CD4-positive, alpha-beta memory T cell (primary cell): ENCODE data around the gene STOML3. TPM values are rescaled to one million over a fixed set of nuclear protein-coding genes. Genes with fewer than 3 reads are reported as not detected.

Source experiments
- CTCF ChIA-PET: fragments of 350-600 bp; sonication (Branson Sonifier 250); formaldehyde crosslinking; loops from one replicate; lab custom pipeline; 2021; ENCODE audit warnings: inconsistent platforms; ENCODE audit not compliant: partially characterized antibody; lab: Charles Lee
- POLR2A ChIA-PET: fragments of 350-600 bp; sonication (Branson Sonifier 250); formaldehyde crosslinking; loops from one replicate; lab custom pipeline; 2021; ENCODE audit not compliant: partially characterized antibody; lab: Charles Lee
- DNase-seq, 5 donors: peaks; one replicate each; pipeline versions ENCODE4 v3.0.0 to v3.0.0-alpha.2; 2020 to 2022; ENCODE audit warnings: mixed read lengths in 1 of 5
- H3K27ac ChIP-seq: one replicate; pipeline ENCODE4 v1.7.0; 2013; ENCODE audit warnings: low read depth, low read length
- H3K27me3 ChIP-seq: 2 replicates; pipeline ENCODE4 v1.7.0; 2013; ENCODE audit warnings: mild to moderate bottlenecking, low read length, moderate library complexity; ENCODE audit not compliant: insufficient read depth
- H3K36me3 ChIP-seq: 2 replicates; pipeline ENCODE4 v1.7.0; 2013; ENCODE audit warnings: mild to moderate bottlenecking, low read length, moderate library complexity; ENCODE audit not compliant: insufficient read depth
- H3K4me1 ChIP-seq: 2 replicates; pipeline ENCODE4 v1.7.0; 2013; ENCODE audit warnings: mild to moderate bottlenecking, low read length, moderate library complexity; ENCODE audit not compliant: insufficient read depth
- H3K4me3 ChIP-seq, 2 donors: one replicate each; pipeline ENCODE4 v1.7.0; 2013; ENCODE audit warnings: low read length in 2 of 2, mild to moderate bottlenecking in 1 of 2
- H3K9me3 ChIP-seq, 2 donors: one replicate each; pipeline ENCODE4 v1.7.0; 2013; ENCODE audit warnings: low read length in 2 of 2, control low read depth in 1 of 2; ENCODE audit not compliant: control insufficient read depth in 1 of 2
- H3K27ac Mint-ChIP-seq, 7 donors: one replicate each; pipeline ENCODE4 v1.8.0; 2020 to 2021; ENCODE audit warnings: mixed read lengths in 7 of 7, mild to moderate bottlenecking in 6 of 7, inconsistent platforms in 3 of 7, moderate library complexity in 3 of 7
- H3K27me3 Mint-ChIP-seq, 2 donors: one replicate each; pipeline ENCODE4 v1.8.0; 2020 to 2021; ENCODE audit warnings: mixed read lengths in 2 of 2
- H3K36me3 Mint-ChIP-seq, 2 donors: one replicate each; pipeline ENCODE4 v1.8.0; 2020 to 2021; ENCODE audit warnings: mixed read lengths in 2 of 2, inconsistent platforms in 1 of 2, mild to moderate bottlenecking in 1 of 2
- H3K4me1 Mint-ChIP-seq, 4 donors: one replicate each; pipeline ENCODE4 v1.8.0; 2020 to 2021; ENCODE audit warnings: mixed read lengths in 4 of 4, mild to moderate bottlenecking in 1 of 4
- H3K4me3 Mint-ChIP-seq, 8 donors: one replicate each; pipeline ENCODE4 v1.8.0; 2020 to 2021; ENCODE audit warnings: mixed read lengths in 8 of 8, mild to moderate bottlenecking in 7 of 8, moderate library complexity in 6 of 8, inconsistent platforms in 3 of 8
- H3K9me3 Mint-ChIP-seq, 8 donors: one replicate each; pipeline ENCODE4 v1.8.0; 2020 to 2021; ENCODE audit warnings: mixed read lengths in 8 of 8, mild to moderate bottlenecking in 5 of 8, inconsistent platforms in 3 of 8, moderate library complexity in 1 of 8
- intact Hi-C: fragments of 100-400 bp; cut with micrococcal nuclease; formaldehyde crosslinking; loops from one replicate; pipeline ENCODE4 v1.15.1; 2023
- polyA plus RNA-seq, 2 donors: library from polyadenylated mRNA; unstranded; fragments of 300-500 nt; fragmentation: Illumina TruSeq; gene quantifications; one replicate each; pipeline ENCODE4 v1.2.3, GENCODE V29; 2021
- total RNA-seq, 2 experiments: library from RNA; stranded (reverse); gene quantifications; one replicate each; pipeline ENCODE4 v1.2.3, GENCODE V29; 2021

STOML3 gene
- total and polyA plus RNA-seq, 4 experiments from 2014 or later = not detected

- no peaks in the 10 kb centered on the region for H3K27me3 ChIP-seq
- H3K36me3 Mint-ChIP-seq = no peaks in the 10 kb centered on the region
- H3K27ac ChIP-seq = no peak overlapping the region
- H3K36me3 ChIP-seq = no peaks in the 10 kb centered on the region
- DNase-seq = no peak
- H3K4me3 ChIP-seq = no peak overlapping the region
- POLR2A ChIA-PET = no interaction called here
- intact Hi-C loops = no loop called here
- H3K27ac Mint-ChIP-seq = no peak overlapping the region
- CTCF ChIA-PET = no interaction called here
- no peaks in the 10 kb centered on the region for H3K4me1 ChIP-seq
- H3K9me3 ChIP-seq = no peaks in the 10 kb centered on the region
- no peak overlapping the region for H3K4me3 Mint-ChIP-seq
- H3K4me1 Mint-ChIP-seq = no peaks in the 10 kb centered on the region
- H3K9me3 Mint-ChIP-seq = no peaks in the 10 kb centered on the region
- no peaks in the 10 kb centered on the region for H3K27me3 Mint-ChIP-seq
These were observed 8.1 kb upstream of the STOML3 start for GRCh38 chr13:38998739-38999138.

- H3K4me3 Mint-ChIP-seq = no peak overlapping the region
- H3K9me3 Mint-ChIP-seq = no peaks in the 10 kb centered on the region
- H3K27me3 ChIP-seq = no peaks in the 10 kb centered on the region
- CTCF ChIA-PET = no interaction called here
- no peak overlapping the region for H3K4me3 ChIP-seq
- no peaks in the 10 kb centered on the region for H3K9me3 ChIP-seq
- H3K27me3 Mint-ChIP-seq = peaks cover 0 to 4% of the 10 kb centered on the region in 2 donors
- H3K27ac ChIP-seq = no peak overlapping the region
- H3K4me1 ChIP-seq = no peaks in the 10 kb centered on the region
- no peaks in the 10 kb centered on the region for H3K36me3 ChIP-seq
- H3K4me1 Mint-ChIP-seq = no peaks in the 10 kb centered on the region
- intact Hi-C loops = no loop called here
- DNase-seq = no peak
- H3K36me3 Mint-ChIP-seq = no peaks in the 10 kb centered on the region
- no peak overlapping the region for H3K27ac Mint-ChIP-seq
- POLR2A ChIA-PET = no interaction called here
These were observed 2.8 kb upstream of the STOML3 start for GRCh38 chr13:38993381-38993780.

- Histone ChIP-seq H3K36me3 (no peaks in the 10 kb centered on the region), H3K4me1 (no peaks in the 10 kb centered on the region), H3K27me3 (no peaks in the 10 kb centered on the region), H3K9me3 (no peaks in the 10 kb centered on the region), H3K4me3 (no peak overlapping the region), H3K27ac (no peak overlapping the region)
- Mint-ChIP-seq H3K4me3 (no peak overlapping the region), H3K27me3 (peaks cover 3% of the 10 kb centered on the region in 2 donors), H3K27ac (no peak overlapping the region), H3K9me3 (peaks cover 4 to 27% (median 13%) of the 10 kb centered on the region in 8 donors), H3K4me1 (no peaks in the 10 kb centered on the region), H3K36me3 (no peaks in the 10 kb centered on the region)
- intact Hi-C loops = no loop called here
- CTCF ChIA-PET = interaction anchor here (0.6 kb wide), 1 partner anchor 10 kb away, joined by 4 read pairs; no protein-coding TSS in a partner anchor
- DNase-seq = no peak
- POLR2A ChIA-PET = no interaction called here
These were observed 9.5 kb downstream of the STOML3 start for GRCh38 chr13:38981096-38981495.

- intact Hi-C loops = no loop called here
- Histone ChIP-seq H3K36me3 (no peaks in the 10 kb centered on the region), H3K27ac (no peak overlapping the region), H3K9me3 (no peaks in the 10 kb centered on the region), H3K4me1 (no peaks in the 10 kb centered on the region), H3K27me3 (no peaks in the 10 kb centered on the region), H3K4me3 (no peak overlapping the region)
- Mint-ChIP-seq H3K4me1 (no peaks in the 10 kb centered on the region), H3K36me3 (no peaks in the 10 kb centered on the region), H3K27ac (no peak overlapping the region), H3K27me3 (peaks cover 3% of the 10 kb centered on the region in 2 donors), H3K9me3 (peaks cover 4 to 27% (median 13%) of the 10 kb centered on the region in 8 donors), H3K4me3 (no peak overlapping the region)
- CTCF ChIA-PET = no interaction called here
- POLR2A ChIA-PET = no interaction called here
- no peak for DNase-seq
These were observed 9.9 kb downstream of the STOML3 start for GRCh38 chr13:38980750-38981078.

- intact Hi-C loops = no loop called here
- Histone ChIP-seq H3K27ac (no peak overlapping the region), H3K36me3 (no peaks in the 10 kb centered on the region), H3K27me3 (no peaks in the 10 kb centered on the region), H3K9me3 (no peaks in the 10 kb centered on the region), H3K4me1 (no peaks in the 10 kb centered on the region), H3K4me3 (no peak overlapping the region)
- ChIA-PET POLR2A (no interaction called here), CTCF (no interaction called here)
- DNase-seq = no peak
- H3K4me3 Mint-ChIP-seq = no peak overlapping the region
- peaks cover 4 to 27% (median 13%) of the 10 kb centered on the region in 8 donors for H3K9me3 Mint-ChIP-seq
- no peaks in the 10 kb centered on the region for H3K36me3 Mint-ChIP-seq
- no peaks in the 10 kb centered on the region for H3K4me1 Mint-ChIP-seq
- H3K27me3 Mint-ChIP-seq = peaks cover 3% of the 10 kb centered on the region in 2 donors
- H3K27ac Mint-ChIP-seq = no peak overlapping the region
These were observed 10.5 kb downstream of the STOML3 start for GRCh38 chr13:38979891-38980749.

GRCh38 chr13:38970380-38971051, 20.1 kb downstream of the STOML3 start:
- no peaks in the 10 kb centered on the region for H3K36me3 ChIP-seq
- H3K9me3 ChIP-seq = no peaks in the 10 kb centered on the region
- H3K4me3 ChIP-seq = no peak overlapping the region
- H3K27ac ChIP-seq = no peak overlapping the region
- Mint-ChIP-seq H3K27me3 (peaks cover 0 to 2% of the 10 kb centered on the region in 2 donors), H3K36me3 (no peaks in the 10 kb centered on the region), H3K9me3 (no peaks in the 10 kb centered on the region), H3K27ac (no peak overlapping the region), H3K4me3 (no peak overlapping the region), H3K4me1 (no peaks in the 10 kb centered on the region)
- no peak for DNase-seq
- CTCF ChIA-PET = interaction anchor here (2.9 kb wide), 1 partner anchor 642 kb away, joined by 10 read pairs; no protein-coding TSS in a partner anchor
- POLR2A ChIA-PET = no interaction called here
- intact Hi-C loops = no loop called here
- H3K4me1 ChIP-seq = no peaks in the 10 kb centered on the region
- H3K27me3 ChIP-seq = no peaks in the 10 kb centered on the region

- ChIA-PET POLR2A (no interaction called here), CTCF (interaction anchor here (2.9 kb wide), 1 partner anchor 643 kb away, joined by 10 read pairs; no protein-coding TSS in a partner anchor)
- Histone ChIP-seq H3K36me3 (no peaks in the 10 kb centered on the region), H3K9me3 (no peaks in the 10 kb centered on the region), H3K4me1 (no peaks in the 10 kb centered on the region), H3K27me3 (no peaks in the 10 kb centered on the region), H3K27ac (no peak overlapping the region), H3K4me3 (no peak overlapping the region)
- no peak for DNase-seq
- Mint-ChIP-seq H3K4me3 (no peak overlapping the region), H3K27ac (no peak overlapping the region), H3K9me3 (no peaks in the 10 kb centered on the region), H3K4me1 (no peaks in the 10 kb centered on the region), H3K36me3 (no peaks in the 10 kb centered on the region), H3K27me3 (peaks cover 5 to 6% of the 10 kb centered on the region in 2 donors)
- intact Hi-C loops = no loop called here
These were observed 21.4 kb downstream of the STOML3 start for GRCh38 chr13:38969187-38969586.
